ENCODE results near the gene CCDC92B.

DNA sequence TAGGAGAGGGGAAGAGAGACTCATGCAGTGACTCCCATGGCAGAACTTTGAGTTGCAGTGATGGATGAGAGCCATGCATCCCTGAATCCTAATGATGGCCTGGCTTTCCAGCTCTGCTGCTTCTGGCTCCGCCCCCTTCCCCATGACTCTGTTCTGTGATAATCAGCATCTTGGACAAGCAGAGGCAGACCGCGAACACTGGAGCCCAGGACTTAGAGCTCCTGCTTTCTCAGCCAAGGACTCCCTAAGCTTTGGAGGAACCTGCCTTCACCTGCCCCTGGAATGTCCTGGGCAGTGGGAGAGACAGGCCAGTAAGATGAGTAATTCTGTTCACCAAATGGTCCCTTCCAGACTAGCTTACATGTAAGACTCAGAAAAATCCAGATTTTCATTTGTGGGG, 12.5 kb downstream of the CCDC92B start:
- TF ChIP-seq, protein P1, sequence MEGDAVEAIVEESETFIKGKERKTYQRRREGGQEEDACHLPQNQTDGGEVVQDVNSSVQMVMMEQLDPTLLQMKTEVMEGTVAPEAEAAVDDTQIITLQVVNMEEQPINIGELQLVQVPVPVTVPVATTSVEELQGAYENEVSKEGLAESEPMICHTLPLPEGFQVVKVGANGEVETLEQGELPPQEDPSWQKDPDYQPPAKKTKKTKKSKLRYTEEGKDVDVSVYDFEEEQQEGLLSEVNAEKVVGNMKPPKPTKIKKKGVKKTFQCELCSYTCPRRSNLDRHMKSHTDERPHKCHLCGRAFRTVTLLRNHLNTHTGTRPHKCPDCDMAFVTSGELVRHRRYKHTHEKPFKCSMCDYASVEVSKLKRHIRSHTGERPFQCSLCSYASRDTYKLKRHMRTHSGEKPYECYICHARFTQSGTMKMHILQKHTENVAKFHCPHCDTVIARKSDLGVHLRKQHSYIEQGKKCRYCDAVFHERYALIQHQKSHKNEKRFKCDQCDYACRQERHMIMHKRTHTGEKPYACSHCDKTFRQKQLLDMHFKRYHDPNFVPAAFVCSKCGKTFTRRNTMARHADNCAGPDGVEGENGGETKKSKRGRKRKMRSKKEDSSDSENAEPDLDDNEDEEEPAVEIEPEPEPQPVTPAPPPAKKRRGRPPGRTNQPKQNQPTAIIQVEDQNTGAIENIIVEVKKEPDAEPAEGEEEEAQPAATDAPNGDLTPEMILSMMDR (IDR thresholded peaks at IDR 0.05): no peak
- TF ChIP-seq POLR2AphosphoS5 (IDR thresholded peaks at IDR 0.05) (no peak), POLR2A (IDR thresholded peaks at IDR 0.05) (no peak)

Data from stomach (tissue), 4 donors.